Type B pancreatic cell (in vitro differentiated cells): Measurements from ENCODE around the gene BLNK. TPM values are rescaled to one million over a fixed set of nuclear protein-coding genes. Genes with fewer than 3 reads are reported as not detected.

Experiments
- DNase-seq: peaks from one replicate; pipeline ENCODE4 v3.0.0; 2021; ENCODE audit warnings: mixed read lengths; ENCODE audit not compliant: unreplicated experiment; ENCODE audit errors: extremely low spot score
- H3K27ac Mint-ChIP-seq: 2 replicates; pipeline ENCODE4 v1.8.0; 2021; ENCODE audit warnings: mild to moderate bottlenecking, mixed read lengths
- H3K27me3 Mint-ChIP-seq: 2 replicates; pipeline ENCODE4 v1.8.0; 2021; ENCODE audit warnings: mixed read lengths
- H3K36me3 Mint-ChIP-seq: 2 replicates; pipeline ENCODE4 v1.8.0; 2021; ENCODE audit warnings: mixed read lengths
- H3K4me1 Mint-ChIP-seq: one replicate; pipeline ENCODE4 v1.8.0; 2021; ENCODE audit warnings: mixed read lengths; ENCODE audit not compliant: unreplicated experiment
- H3K4me3 Mint-ChIP-seq: 2 replicates; pipeline ENCODE4 v1.8.0; 2021; ENCODE audit warnings: mild to moderate bottlenecking, mixed read lengths
- H3K9me3 Mint-ChIP-seq: 2 replicates; pipeline ENCODE4 v1.8.0; 2021; ENCODE audit warnings: mixed read lengths
- CTCF ChIP-seq: fragments of 200-600 bp; sonication (generic); conservative IDR thresholded peaks from 2 replicates; pipeline ENCODE4 v1.5.0; 2021; ENCODE audit warnings: antibody characterized with exemption, mild to moderate bottlenecking
- total RNA-seq: library from RNA; stranded (reverse); gene quantifications from 2 replicates; pipeline ENCODE4 v1.2.1, GENCODE V29; 2021; ENCODE audit warnings: low replicate concordance

Gene BLNK
- total RNA-seq, 1 donor from 2014 or later: 21.7 TPM

GRCh38 chr10:96153070-96153469 is 118.3 kb downstream of the BLNK start:
- Mint-ChIP-seq H3K4me1 (peaks cover 4% of the 10 kb centered on the region), H3K27me3 (no peaks in the 10 kb centered on the region), H3K36me3 (peaks cover 44% of the 10 kb centered on the region), H3K27ac (no peak overlapping the region), H3K9me3 (no peaks in the 10 kb centered on the region), H3K4me3 (no peak overlapping the region)
- DNase-seq: no peak
- no peak for TF ChIP-seq CTCF

DNA sequence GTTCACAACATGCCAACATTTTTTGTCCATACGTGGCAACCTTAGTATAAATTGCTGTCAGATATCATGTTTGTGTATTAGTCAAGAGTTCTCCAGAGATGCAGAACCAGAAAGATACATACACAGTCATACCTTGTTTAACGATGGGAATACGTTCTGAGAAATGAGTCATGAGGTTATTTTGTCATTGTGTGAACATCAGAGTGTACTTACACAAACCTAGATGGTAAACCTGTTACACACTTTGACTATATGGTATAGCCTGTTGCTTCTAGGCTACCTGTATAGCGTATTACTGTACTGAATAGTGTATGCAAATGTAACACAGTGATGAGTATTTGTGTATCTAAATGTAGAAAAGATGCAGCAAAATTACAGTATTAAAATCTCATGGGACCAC is 118.9 kb downstream of the BLNK start:
- Mint-ChIP-seq H3K4me3 (no peak overlapping the region), H3K36me3 (peaks cover 39% of the 10 kb centered on the region), H3K27ac (no peak overlapping the region), H3K9me3 (no peaks in the 10 kb centered on the region), H3K4me1 (peaks cover 4% of the 10 kb centered on the region), H3K27me3 (no peaks in the 10 kb centered on the region)
- TF ChIP-seq CTCF: no peak
- DNase-seq: no peak

Other genes starting within 250 kb of the BLNK start
- 19.4 and 29.7 TPM in 2 replicates for gene CCNJ, start 228.0 kb downstream of the BLNK start, total RNA-seq
- 31.6 and 33.7 TPM in 2 replicates for gene ZNF518A, start 141.3 kb downstream of the BLNK start, total RNA-seq
- not detected in 2 replicates for gene DNTT, start 32.9 kb upstream of the BLNK start, total RNA-seq
- gene OPALIN, start 87.4 kb upstream of the BLNK start, total RNA-seq: not detected in 2 replicates
- gene TLL2, start 242.4 kb upstream of the BLNK start, total RNA-seq: 0.55 and 0.85 TPM in 2 replicates